ENCODE measurements around the gene DNAJB6.

Gene DNAJB6

GRCh38 chr7:157423348-157423747, 86.5 kb downstream of the DNAJB6 start:
- no peak overlapping the region for H3K27ac ChIP-seq
- no peak for TF ChIP-seq CTCF (IDR thresholded peaks at IDR 0.05)
- TF ChIP-seq ZFX (IDR thresholded peaks at IDR 0.05; ENCODE audit: borderline replicate concordance), result no peak

GRCh38 chr7:157423886-157424565, 87.2 kb downstream of the DNAJB6 start:
- H3K27ac ChIP-seq, result no peak overlapping the region
- TF ChIP-seq CTCF (IDR thresholded peaks at IDR 0.05) (no peak), ZFX (IDR thresholded peaks at IDR 0.05; ENCODE audit: borderline replicate concordance) (no peak)

- no peak overlapping the region for H3K27ac ChIP-seq
- TF ChIP-seq CTCF (IDR thresholded peaks at IDR 0.05) (no peak), ZFX (IDR thresholded peaks at IDR 0.05; ENCODE audit: borderline replicate concordance) (no peak)
These were observed 88.4 kb downstream of the DNAJB6 start for GRCh38 chr7:157425137-157425731.

GRCh38 chr7:157425761-157426160, 89.0 kb downstream of the DNAJB6 start:
- no peak for TF ChIP-seq CTCF (IDR thresholded peaks at IDR 0.05)
- no peak for TF ChIP-seq ZFX (IDR thresholded peaks at IDR 0.05; ENCODE audit: borderline replicate concordance)
- no peak overlapping the region for H3K27ac ChIP-seq

GRCh38 chr7:157426463-157427301, 89.9 kb downstream of the DNAJB6 start:
- no peak overlapping the region for H3K27ac ChIP-seq

GRCh38 chr7:157427811-157428553, 91.2 kb downstream of the DNAJB6 start:
- no peak overlapping the region for H3K27ac ChIP-seq
- TF ChIP-seq CTCF (IDR thresholded peaks at IDR 0.05), result no peak
- no peak for TF ChIP-seq ZFX (IDR thresholded peaks at IDR 0.05; ENCODE audit: borderline replicate concordance)

More at GRCh38 chr7:157426463-157427301, 89.9 kb downstream of the DNAJB6 start:
- TF ChIP-seq ZFX (IDR thresholded peaks at IDR 0.05; ENCODE audit: borderline replicate concordance) (no peak), CTCF (IDR thresholded peaks at IDR 0.05) (no peak)

Data from 22Rv1 (cell line).